Activated naive CD4-positive, alpha-beta T cell treated with anti-CD3 and anti-CD28 coated beads for 36 hours (primary cell): Measurements from ENCODE around the gene SNX21. TPM values are rescaled to one million over a fixed set of nuclear protein-coding genes. Genes with fewer than 3 reads are reported as not detected.

ENCODE experiments used
- CTCF ChIA-PET: fragments of 350-600 bp; sonication (Branson Sonifier 250); formaldehyde crosslinking; loops from one replicate; lab custom pipeline; 2021; ENCODE audit warnings: antibody characterized with exemption; lab: Charles Lee
- DNase-seq: peaks from one replicate; pipeline ENCODE4 v3.0.0-alpha.2; 2020
- H3K27ac Mint-ChIP-seq: one replicate; pipeline ENCODE4 v1.8.0; 2021; ENCODE audit warnings: mild to moderate bottlenecking, mixed read lengths
- H3K27me3 Mint-ChIP-seq: one replicate; pipeline ENCODE4 v1.8.0; 2021; ENCODE audit warnings: low read depth, mixed read lengths
- H3K36me3 Mint-ChIP-seq: one replicate; pipeline ENCODE4 v1.8.0; 2021; ENCODE audit warnings: low read depth, mixed read lengths
- H3K4me1 Mint-ChIP-seq: one replicate; pipeline ENCODE4 v1.8.0; 2021; ENCODE audit warnings: low read depth, mixed read lengths
- H3K4me3 Mint-ChIP-seq: one replicate; pipeline ENCODE4 v1.8.0; 2021; ENCODE audit warnings: mild to moderate bottlenecking, moderate library complexity, mixed read lengths
- H3K9me3 Mint-ChIP-seq: one replicate; pipeline ENCODE4 v1.8.0; 2021; ENCODE audit warnings: mixed read lengths
- intact Hi-C: fragments of 100-400 bp; cut with micrococcal nuclease; formaldehyde crosslinking; loops from one replicate; pipeline ENCODE4 v1.15.1; 2023
- total RNA-seq, 2 experiments: library from RNA; stranded (reverse); gene quantifications; one replicate each; pipeline ENCODE4 v1.2.3, GENCODE V29; 2021

SNX21 gene
- total RNA-seq, 2 experiments from 2014 or later: 0.72 to 1.2 TPM

- no peaks in the 10 kb centered on the region for H3K9me3 Mint-ChIP-seq
- no peaks in the 10 kb centered on the region for H3K4me1 Mint-ChIP-seq
- DNase-seq: no peak
- no peak overlapping the region for H3K4me3 Mint-ChIP-seq
- H3K27me3 Mint-ChIP-seq: no peaks in the 10 kb centered on the region
- CTCF ChIA-PET: no interaction called here
- intact Hi-C loops: no loop called here
- H3K27ac Mint-ChIP-seq: no peak overlapping the region
- no peaks in the 10 kb centered on the region for H3K36me3 Mint-ChIP-seq
These were observed 7.2 kb downstream of the SNX21 start for GRCh38 chr20:45840700-45841198.

GRCh38 chr20:45841407-45842129, 8.0 kb downstream of the SNX21 start:
- Mint-ChIP-seq H3K9me3 (no peaks in the 10 kb centered on the region), H3K27ac (no peak overlapping the region), H3K27me3 (no peaks in the 10 kb centered on the region), H3K4me3 (no peak overlapping the region), H3K36me3 (peaks cover 2% of the 10 kb centered on the region), H3K4me1 (no peaks in the 10 kb centered on the region)
- CTCF ChIA-PET: interaction anchor here (1.3 kb wide), 1 partner anchor 43 kb away, joined by 3 read pairs; no protein-coding TSS in a partner anchor
- no peak for DNase-seq
- intact Hi-C loops: no loop called here

GRCh38 chr20:45842169-45842812, 8.7 kb downstream of the SNX21 start:
- H3K27me3 Mint-ChIP-seq: no peaks in the 10 kb centered on the region
- H3K9me3 Mint-ChIP-seq: no peaks in the 10 kb centered on the region
- CTCF ChIA-PET: interaction anchor here (1.3 kb wide), 1 partner anchor 44 kb away, joined by 3 read pairs; no protein-coding TSS in a partner anchor
- peaks cover 2% of the 10 kb centered on the region for H3K36me3 Mint-ChIP-seq
- H3K4me1 Mint-ChIP-seq: no peaks in the 10 kb centered on the region
- no peak overlapping the region for H3K4me3 Mint-ChIP-seq
- H3K27ac Mint-ChIP-seq: no peak overlapping the region
- intact Hi-C loops: no loop called here
- no peak for DNase-seq

- Mint-ChIP-seq H3K27me3 (no peaks in the 10 kb centered on the region), H3K27ac (no peak overlapping the region), H3K9me3 (no peaks in the 10 kb centered on the region), H3K4me3 (no peak overlapping the region), H3K4me1 (no peaks in the 10 kb centered on the region), H3K36me3 (peaks cover 2% of the 10 kb centered on the region)
- intact Hi-C loops: no loop called here
- no peak for DNase-seq
- CTCF ChIA-PET: interaction anchor here (1.3 kb wide), 1 partner anchor 143 kb away, joined by 3 read pairs; no protein-coding TSS in a partner anchor
These were observed 9.9 kb downstream of the SNX21 start for GRCh38 chr20:45843506-45843905.

- Mint-ChIP-seq H3K4me1 (no peaks in the 10 kb centered on the region), H3K9me3 (no peaks in the 10 kb centered on the region), H3K27me3 (no peaks in the 10 kb centered on the region), H3K27ac (no peak overlapping the region), H3K36me3 (peaks cover 5% of the 10 kb centered on the region), H3K4me3 (no peak overlapping the region)
- DNase-seq: no peak
- intact Hi-C loops: no loop called here
- CTCF ChIA-PET: no interaction called here
These were observed 11.9 kb downstream of the SNX21 start for GRCh38 chr20:45845452-45845851.

- Mint-ChIP-seq H3K27me3 (no peaks in the 10 kb centered on the region), H3K27ac (no peak overlapping the region), H3K9me3 (no peaks in the 10 kb centered on the region), H3K4me3 (no peak overlapping the region), H3K36me3 (peaks cover 13% of the 10 kb centered on the region), H3K4me1 (peaks cover under 1% of the 10 kb centered on the region)
- DNase-seq: no peak
- CTCF ChIA-PET: no interaction called here
- intact Hi-C loops: no loop called here
These were observed 14.8 kb downstream of the SNX21 start for GRCh38 chr20:45848421-45848820.

GRCh38 chr20:45848969-45849582, 15.5 kb downstream of the SNX21 start:
- CTCF ChIA-PET: no interaction called here
- no peaks in the 10 kb centered on the region for H3K9me3 Mint-ChIP-seq
- no peak overlapping the region for H3K4me3 Mint-ChIP-seq
- H3K36me3 Mint-ChIP-seq: peaks cover 13% of the 10 kb centered on the region
- no peaks in the 10 kb centered on the region for H3K27me3 Mint-ChIP-seq
- no peak overlapping the region for H3K27ac Mint-ChIP-seq
- H3K4me1 Mint-ChIP-seq: peaks cover 4% of the 10 kb centered on the region
- intact Hi-C loops: no loop called here
- no peak for DNase-seq

GRCh38 chr20:45850238-45850637, 16.6 kb downstream of the SNX21 start:
- Mint-ChIP-seq H3K4me1 (peaks cover 14% of the 10 kb centered on the region), H3K27ac (no peak overlapping the region), H3K4me3 (no peak overlapping the region), H3K27me3 (no peaks in the 10 kb centered on the region), H3K36me3 (peaks cover 13% of the 10 kb centered on the region), H3K9me3 (no peaks in the 10 kb centered on the region)
- DNase-seq: no peak
- intact Hi-C loops: no loop called here
- CTCF ChIA-PET: no interaction called here

- Mint-ChIP-seq H3K4me3 (no peak overlapping the region), H3K27me3 (no peaks in the 10 kb centered on the region), H3K9me3 (no peaks in the 10 kb centered on the region), H3K36me3 (peaks cover 13% of the 10 kb centered on the region), H3K4me1 (peaks cover 19% of the 10 kb centered on the region), H3K27ac (no peak overlapping the region)
- DNase-seq: no peak
- CTCF ChIA-PET: no interaction called here
- intact Hi-C loops: no loop called here
These were observed 17.3 kb downstream of the SNX21 start for GRCh38 chr20:45850926-45851325.

GRCh38 chr20:45851501-45851900, 17.9 kb downstream of the SNX21 start:
- Mint-ChIP-seq H3K36me3 (peaks cover 12% of the 10 kb centered on the region), H3K9me3 (no peaks in the 10 kb centered on the region), H3K4me3 (no peak overlapping the region), H3K27ac (no peak overlapping the region), H3K4me1 (peaks cover 25% of the 10 kb centered on the region), H3K27me3 (no peaks in the 10 kb centered on the region)
- intact Hi-C loops: no loop called here
- no peak for DNase-seq
- CTCF ChIA-PET: no interaction called here

GRCh38 chr20:45852326-45852725, 18.7 kb downstream of the SNX21 start:
- Mint-ChIP-seq H3K4me3 (no peak overlapping the region), H3K4me1 (peaks cover 29% of the 10 kb centered on the region), H3K9me3 (no peaks in the 10 kb centered on the region), H3K27ac (no peak overlapping the region), H3K36me3 (peaks cover 11% of the 10 kb centered on the region), H3K27me3 (no peaks in the 10 kb centered on the region)
- no peak for DNase-seq
- CTCF ChIA-PET: interaction anchor here (0.7 to 1.1 kb wide), 2 partner anchors 82 to 118 kb away, joined by 4 to 5 read pairs; partner anchors contain the start of gene PCIF1
- intact Hi-C loops: no loop called here

- CTCF ChIA-PET: no interaction called here
- Mint-ChIP-seq H3K36me3 (peaks cover 11% of the 10 kb centered on the region), H3K4me1 (peaks cover 34% of the 10 kb centered on the region), H3K27ac (no peak overlapping the region), H3K9me3 (no peaks in the 10 kb centered on the region), H3K27me3 (no peaks in the 10 kb centered on the region), H3K4me3 (no peak overlapping the region)
- intact Hi-C loops: no loop called here
- DNase-seq: no peak
These were observed 19.9 kb downstream of the SNX21 start for GRCh38 chr20:45853484-45853883.
